Fibroblast of pulmonary artery (primary cell): ENCODE results near the gene ITPRID1.
"Not testable (repeated sequence)": the region's sequence is repeated elsewhere in the genome, so short reads cannot be mapped to it uniquely, and the experiment has no call there.

ENCODE experiments used
- DNase-seq: peaks from one replicate; pipeline ENCODE4 v3.0.0-alpha.2; 2010; ENCODE audit warnings: low read depth
- H3K4me3 ChIP-seq: replicated peaks from 2 replicates; pipeline ENCODE4 v1.5.1; 2011; ENCODE audit warnings: low read depth, mild to moderate bottlenecking, control low read depth, low read length, moderate library complexity
- CTCF ChIP-seq: IDR thresholded peaks from 2 replicates; pipeline ENCODE4 v1.5.1; 2011; ENCODE audit warnings: mild to moderate bottlenecking, control low read depth, low read length, inconsistent platforms; ENCODE audit errors: missing control alignments

ITPRID1 gene

GRCh38 chr7:31526864-31527263 lies 13.0 kb downstream of the ITPRID1 start:
- no peak for DNase-seq
- no peak overlapping the region for H3K4me3 ChIP-seq
- TF ChIP-seq CTCF, result no peak

- DNase-seq, result no peak
- no peak for TF ChIP-seq CTCF
- H3K4me3 ChIP-seq, result no peak overlapping the region
These were observed 15.2 kb downstream of the ITPRID1 start for GRCh38 chr7:31529103-31529502.

GRCh38 chr7:31540651-31541185 lies 26.8 kb downstream of the ITPRID1 start:
- H3K4me3 ChIP-seq, DNase-seq: not testable (repeated sequence)

GRCh38 chr7:31545549-31545948 lies 31.7 kb downstream of the ITPRID1 start:
- no peak for DNase-seq
- no peak overlapping the region for H3K4me3 ChIP-seq
- TF ChIP-seq CTCF, result no peak

GRCh38 chr7:31549611-31550010 lies 35.7 kb downstream of the ITPRID1 start:
- no peak overlapping the region for H3K4me3 ChIP-seq
- no peak for DNase-seq
- no peak for TF ChIP-seq CTCF

- no peak for TF ChIP-seq CTCF
- H3K4me3 ChIP-seq, result no peak overlapping the region
- no peak for DNase-seq
These were observed 36.5 kb downstream of the ITPRID1 start for GRCh38 chr7:31550432-31550831.

- no peak for TF ChIP-seq CTCF
- H3K4me3 ChIP-seq, result no peak overlapping the region
- DNase-seq, result no peak
These were observed 39.8 kb downstream of the ITPRID1 start for GRCh38 chr7:31553661-31554081.

GRCh38 chr7:31562002-31562401 lies 48.1 kb downstream of the ITPRID1 start:
- no peak overlapping the region for H3K4me3 ChIP-seq
- DNase-seq, result no peak
- TF ChIP-seq CTCF, result no peak
